ENCODE data around the gene FLNC. TPM values are rescaled to one million over a fixed set of nuclear protein-coding genes. Genes with fewer than 3 reads are reported as not detected.

FLNC gene
- total RNA-seq, 1 donor from 2014 or later = 184 TPM

GRCh38 chr7:128788446-128789412, 41.5 kb upstream of the FLNC start:
- TF ChIP-seq CTCF (IDR thresholded peaks at IDR 0.05; ENCODE audit: unreplicated experiment) = no peak
- peaks cover 35% of the 10 kb centered on the region for H3K27me3 Mint-ChIP-seq (ENCODE audit: low read depth)
- no peak for DNase-seq (ENCODE audit: low spot score in 2 of 2, unreplicated experiment in 2 of 2)
- peaks cover 5% of the 10 kb centered on the region for H3K9me3 Mint-ChIP-seq
- H3K36me3 Mint-ChIP-seq = no peaks in the 10 kb centered on the region
- H3K4me1 Mint-ChIP-seq = peaks cover 11% of the 10 kb centered on the region
- peak overlapping the region; percentile 86 for H3K4me3 Mint-ChIP-seq
- no peak overlapping the region for H3K27ac Mint-ChIP-seq

GRCh38 chr7:128790315-128791041, 39.7 kb upstream of the FLNC start:
- DNase-seq (ENCODE audit: low spot score in 2 of 2, unreplicated experiment in 2 of 2) = no peak
- peaks cover 8% of the 10 kb centered on the region for H3K36me3 Mint-ChIP-seq

GRCh38 chr7:128791121-128791971, 38.9 kb upstream of the FLNC start, which contains the start of gene CCDC136:
TSS of gene CCDC136 (plus strand) at chr7:128791968. CDS start at chr7:128792412, 444 bp downstream.
- DNase-seq (ENCODE audit: low spot score in 2 of 2, unreplicated experiment in 2 of 2) = peak; percentile 51 to 62
- Mint-ChIP-seq H3K4me1 (peaks cover 11% of the 10 kb centered on the region), H3K27ac (peak within 1 kb of the TSS; percentile 50), H3K9me3 (no peaks in the 10 kb centered on the region), H3K4me3 (peak within 1 kb of the TSS; percentile 88), H3K36me3 (peaks cover 11% of the 10 kb centered on the region), H3K27me3 (ENCODE audit: low read depth) (peaks cover 32% of the 10 kb centered on the region)
- no peak for TF ChIP-seq CTCF (IDR thresholded peaks at IDR 0.05; ENCODE audit: unreplicated experiment)

More at GRCh38 chr7:128790315-128791041, 39.7 kb upstream of the FLNC start:
- H3K27me3 Mint-ChIP-seq (ENCODE audit: low read depth) = peaks cover 38% of the 10 kb centered on the region
- H3K9me3 Mint-ChIP-seq = peaks cover 5% of the 10 kb centered on the region
- H3K4me1 Mint-ChIP-seq = peaks cover 11% of the 10 kb centered on the region
- peak overlapping the region; percentile 86 for H3K4me3 Mint-ChIP-seq
- no peak for TF ChIP-seq CTCF (IDR thresholded peaks at IDR 0.05; ENCODE audit: unreplicated experiment)
- peak overlapping the region; percentile 68 for H3K27ac Mint-ChIP-seq

- H3K9me3 Mint-ChIP-seq = no peaks in the 10 kb centered on the region
- no peak for DNase-seq (ENCODE audit: low spot score in 2 of 2, unreplicated experiment in 2 of 2)
- peaks cover 13% of the 10 kb centered on the region for H3K36me3 Mint-ChIP-seq
- no peak overlapping the region for H3K27ac Mint-ChIP-seq
- peaks cover 32% of the 10 kb centered on the region for H3K27me3 Mint-ChIP-seq (ENCODE audit: low read depth)
- TF ChIP-seq CTCF (IDR thresholded peaks at IDR 0.05; ENCODE audit: unreplicated experiment) = no peak
- H3K4me1 Mint-ChIP-seq = peaks cover 11% of the 10 kb centered on the region
- H3K4me3 Mint-ChIP-seq = peak overlapping the region; percentile 88
Observed at GRCh38 chr7:128791972-128792327, 38.3 kb upstream of the FLNC start.
